HG03135 (cell line): Measurements from ENCODE around the gene PAFAH2.
A peak's percentile ranks its signal among the peaks of the same experiment; 100 is the strongest.
"Not testable (repeated sequence)": the region's sequence is repeated elsewhere in the genome, so short reads cannot be mapped to it uniquely, and the experiment has no call there.

Source experiments
- ATAC-seq: cut with Tn5 transposase; IDR thresholded peaks from one replicate; pipeline ENCODE4 v1.9.1; 2021; ENCODE audit warnings: mild to moderate bottlenecking, moderate library complexity; ENCODE audit not compliant: unreplicated experiment

Gene PAFAH2

GRCh38 chr1:25987951-25988350 lies 9.9 kb downstream of the PAFAH2 start:
- no peak for ATAC-seq

- not testable (repeated sequence) for ATAC-seq
Observed at GRCh38 chr1:25986773-25987172, 11.1 kb downstream of the PAFAH2 start.

GRCh38 chr1:25985670-25986069 lies 12.2 kb downstream of the PAFAH2 start:
- ATAC-seq = no peak

GRCh38 chr1:25985171-25985570 lies 12.7 kb downstream of the PAFAH2 start:
- no peak for ATAC-seq

GRCh38 chr1:25979210-25979609 lies 18.7 kb downstream of the PAFAH2 start:
- no peak for ATAC-seq

- ATAC-seq = no peak
Observed at GRCh38 chr1:25978403-25978802, 19.5 kb downstream of the PAFAH2 start.

GRCh38 chr1:25977801-25978200 lies 20.1 kb downstream of the PAFAH2 start:
- no peak for ATAC-seq

GRCh38 chr1:25973610-25974321 lies 24.1 kb downstream of the PAFAH2 start:
- no peak for ATAC-seq

- ATAC-seq = no peak
Observed at GRCh38 chr1:25971811-25972180, 26.1 kb downstream of the PAFAH2 start.

- ATAC-seq = peak; percentile 63
Observed at GRCh38 chr1:25971066-25971810, 26.6 kb downstream of the PAFAH2 start.

GRCh38 chr1:25967308-25967707 lies 30.6 kb downstream of the PAFAH2 start:
- no peak for ATAC-seq

GRCh38 chr1:25959611-25960010 lies 38.3 kb downstream of the PAFAH2 start:
- no peak for ATAC-seq

GRCh38 chr1:25958465-25958864 lies 39.4 kb downstream of the PAFAH2 start:
- no peak for ATAC-seq

- ATAC-seq = no peak
Observed at GRCh38 chr1:25955553-25955952, 42.3 kb downstream of the PAFAH2 start.

- no peak for ATAC-seq
Observed at GRCh38 chr1:25954282-25954938, 43.5 kb downstream of the PAFAH2 start.

- no peak for ATAC-seq
Observed at GRCh38 chr1:25952841-25953401, 44.9 kb downstream of the PAFAH2 start.

GRCh38 chr1:25948641-25949040 lies 49.2 kb downstream of the PAFAH2 start:
- no peak for ATAC-seq

GRCh38 chr1:25947027-25947426 lies 50.8 kb downstream of the PAFAH2 start:
- no peak for ATAC-seq

- ATAC-seq = no peak
Observed at GRCh38 chr1:25945761-25946160, 52.1 kb downstream of the PAFAH2 start.

GRCh38 chr1:25944986-25945385 lies 52.9 kb downstream of the PAFAH2 start:
- no peak for ATAC-seq

GRCh38 chr1:25943511-25943910 lies 54.4 kb downstream of the PAFAH2 start:
- not testable (repeated sequence) for ATAC-seq

- no peak for ATAC-seq
Observed at GRCh38 chr1:25936947-25937346, 60.9 kb downstream of the PAFAH2 start.
